ENCODE measurements around the gene DECR2.
A peak's percentile ranks its signal among the peaks of the same experiment; 100 is the strongest.
"Not testable (repeated sequence)": the region's sequence is repeated elsewhere in the genome, so short reads cannot be mapped to it uniquely, and the experiment has no call there.

DECR2 gene

DNA sequence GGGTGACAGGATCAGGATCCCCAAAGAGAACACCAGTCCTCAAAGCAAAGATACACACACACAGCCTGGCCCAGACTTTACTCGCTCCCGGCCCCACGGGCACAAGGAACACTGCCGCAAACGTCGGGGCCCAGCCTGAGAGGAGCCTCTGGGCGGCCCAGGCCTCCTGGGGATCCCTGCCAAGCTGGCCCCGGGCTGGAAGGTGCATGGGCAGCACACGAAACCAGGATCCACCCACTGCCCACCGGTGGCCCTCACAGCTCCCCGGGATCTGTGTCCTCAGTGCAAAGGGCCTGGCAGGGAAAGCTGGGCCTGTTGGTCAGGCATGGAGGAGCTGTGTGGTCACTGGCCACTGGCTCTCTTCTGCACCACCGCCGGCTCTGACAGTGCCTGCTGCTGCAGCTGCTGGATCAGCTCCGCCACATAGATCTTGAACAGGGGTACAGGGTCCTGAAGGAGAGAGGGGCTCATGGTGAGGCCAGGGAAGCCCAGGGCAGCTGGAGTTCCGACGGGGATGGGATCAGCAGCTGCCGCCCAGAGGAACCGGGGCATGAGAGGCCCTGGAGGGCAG lies 34.3 kb upstream of the DECR2 start:
- no peak for DNase-seq

DNA sequence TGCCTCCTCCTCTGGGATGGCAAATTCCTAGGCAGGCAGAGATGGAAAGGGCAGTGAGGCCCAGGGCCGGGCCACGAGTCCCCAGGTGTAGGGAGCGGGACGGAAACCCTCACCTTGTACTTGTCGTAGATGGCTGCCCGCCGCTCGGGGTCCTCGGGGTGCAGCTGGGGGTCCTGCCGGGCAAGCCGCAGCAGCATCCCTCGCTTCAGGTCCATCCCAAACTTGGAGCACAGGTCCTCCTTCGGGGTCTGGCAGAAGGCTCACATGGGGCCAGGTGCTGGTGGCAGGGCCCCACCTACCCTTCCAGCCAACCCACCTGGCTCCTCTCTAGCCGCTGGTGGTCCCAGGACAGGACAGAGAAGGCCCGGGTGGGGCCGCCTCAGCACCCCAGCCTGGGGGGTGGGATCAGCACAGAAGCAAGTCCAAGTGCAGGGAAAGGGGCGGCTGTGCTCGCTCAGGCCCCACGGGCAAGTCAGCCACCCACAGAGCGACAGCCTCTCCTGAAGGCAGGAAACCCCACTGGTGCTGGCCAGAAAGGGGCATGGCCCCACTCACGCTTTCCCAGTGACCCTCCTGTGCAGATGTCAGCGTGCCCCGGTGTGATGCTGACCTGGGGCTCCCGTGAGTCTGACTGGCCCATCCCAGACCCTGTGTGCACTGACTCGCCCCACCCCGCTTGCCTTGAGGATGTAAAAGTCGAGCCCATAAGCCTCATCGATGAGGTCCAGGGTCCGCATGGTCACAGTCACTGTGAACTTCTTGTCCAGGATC lies 33.1 kb upstream of the DECR2 start:
- no peak for DNase-seq

DNA sequence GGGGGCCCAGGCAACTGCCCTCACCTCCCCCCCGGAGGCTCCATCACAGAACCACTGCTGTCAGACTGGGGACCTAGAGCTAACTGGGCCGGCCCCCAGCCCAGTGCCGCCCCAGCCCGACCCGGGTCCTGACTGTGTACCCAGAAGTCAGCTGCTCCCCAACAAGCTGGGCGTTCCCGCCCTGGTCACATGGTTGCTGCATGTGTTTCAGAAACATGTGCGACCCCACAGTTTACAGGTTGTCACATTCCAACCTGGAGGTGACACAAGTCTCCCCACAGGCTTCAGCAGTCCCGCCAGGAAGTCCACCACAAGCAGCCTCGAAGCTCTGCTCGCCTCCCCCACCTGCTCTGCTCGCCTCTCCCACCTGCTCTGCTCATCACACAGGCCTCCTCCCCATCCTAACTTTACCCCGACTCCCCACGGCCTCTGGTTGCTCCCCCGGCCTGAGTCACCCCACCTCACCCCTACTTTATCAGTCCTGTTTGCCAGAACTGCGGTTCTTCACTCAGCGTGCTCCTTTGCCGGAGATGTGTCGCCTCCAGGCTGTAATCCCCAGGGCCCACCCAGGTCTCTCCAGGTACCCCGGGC lies 32.3 kb upstream of the DECR2 start:
- DNase-seq, result no peak

DNA sequence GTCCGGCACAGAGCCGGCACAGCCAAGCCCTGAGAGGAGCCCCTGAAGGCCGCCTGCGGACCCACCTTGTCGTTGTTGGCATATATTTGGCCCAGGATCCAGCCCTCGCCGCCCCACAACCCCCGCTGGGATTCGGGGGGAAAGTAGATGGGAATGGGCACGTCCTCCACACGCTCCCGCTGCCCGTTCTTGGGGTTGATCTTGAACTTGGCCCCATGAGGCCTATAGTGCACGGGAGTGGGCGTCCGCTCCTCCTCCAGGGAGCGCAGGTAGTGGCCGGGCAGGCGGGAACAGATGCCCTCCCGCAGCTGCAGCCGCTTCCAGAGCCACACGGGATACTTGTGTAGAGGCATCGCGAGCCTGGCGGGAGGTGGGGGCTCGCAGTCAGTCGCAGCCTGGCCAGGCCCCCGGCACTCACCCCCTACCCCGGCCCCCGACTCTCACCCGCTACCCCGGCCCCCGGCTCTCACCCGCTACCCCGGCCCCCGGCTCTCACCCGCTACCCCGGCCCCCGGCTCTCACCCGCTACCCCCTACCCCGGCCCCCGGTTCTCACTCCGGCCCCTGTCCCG lies 31.7 kb upstream of the DECR2 start:
- peak in 1 of 2 experiments; percentile 22 for DNase-seq

DNA sequence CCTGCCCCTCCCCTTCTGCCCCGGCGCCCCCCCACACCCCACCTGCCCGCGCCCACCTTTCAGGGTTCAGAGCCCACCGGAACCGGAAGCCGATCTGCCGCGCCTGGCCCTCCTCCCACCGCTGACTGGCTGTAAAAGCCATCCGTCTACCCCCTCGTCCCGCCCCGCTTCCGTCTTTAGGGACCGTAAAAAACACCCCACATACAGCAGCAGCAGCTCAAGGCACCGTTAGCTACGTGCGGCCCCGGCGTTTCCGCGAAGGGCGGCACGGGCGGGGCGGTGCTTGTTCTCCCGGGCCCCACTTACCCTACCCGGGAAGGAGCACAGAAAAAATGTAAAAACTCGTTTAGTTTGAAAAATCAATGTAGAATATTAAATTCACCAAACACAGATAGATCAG lies 31.2 kb upstream of the DECR2 start, which contains the start of gene MRPL28:
Gene MRPL28 (minus strand): TSS at position 96 of the 400 bp plus-strand sequence. CDS start 320 bp downstream, outside the sequence.
- peak; percentile 67 to 94 for DNase-seq

DNA sequence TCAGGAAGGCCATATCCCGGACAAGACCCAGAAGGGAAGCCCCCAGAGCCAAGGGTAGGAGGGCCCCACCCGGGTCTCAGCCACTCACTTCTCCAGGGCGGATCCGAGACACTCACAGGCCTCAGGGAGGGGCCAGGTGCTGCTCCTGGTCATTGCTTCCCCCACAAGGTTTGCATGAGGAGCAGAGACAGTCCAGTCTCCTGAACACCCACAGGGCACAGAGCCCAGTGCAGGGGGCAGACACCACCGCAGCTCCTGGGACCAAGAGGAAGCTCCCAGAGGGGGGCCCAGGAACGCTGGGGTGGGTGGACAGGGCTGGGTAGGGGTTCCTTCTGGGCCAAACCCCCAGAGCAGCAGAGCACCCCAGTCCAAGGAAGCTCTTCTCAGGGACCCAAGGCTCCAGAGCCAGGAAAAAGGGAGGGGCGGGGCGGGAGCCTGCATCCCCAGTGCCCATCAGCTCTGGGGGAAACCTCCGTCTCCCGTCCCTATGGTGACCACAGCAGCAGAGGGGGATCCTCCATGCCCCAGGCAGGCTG lies 30.6 kb upstream of the DECR2 start:
- DNase-seq, result no peak

DNA sequence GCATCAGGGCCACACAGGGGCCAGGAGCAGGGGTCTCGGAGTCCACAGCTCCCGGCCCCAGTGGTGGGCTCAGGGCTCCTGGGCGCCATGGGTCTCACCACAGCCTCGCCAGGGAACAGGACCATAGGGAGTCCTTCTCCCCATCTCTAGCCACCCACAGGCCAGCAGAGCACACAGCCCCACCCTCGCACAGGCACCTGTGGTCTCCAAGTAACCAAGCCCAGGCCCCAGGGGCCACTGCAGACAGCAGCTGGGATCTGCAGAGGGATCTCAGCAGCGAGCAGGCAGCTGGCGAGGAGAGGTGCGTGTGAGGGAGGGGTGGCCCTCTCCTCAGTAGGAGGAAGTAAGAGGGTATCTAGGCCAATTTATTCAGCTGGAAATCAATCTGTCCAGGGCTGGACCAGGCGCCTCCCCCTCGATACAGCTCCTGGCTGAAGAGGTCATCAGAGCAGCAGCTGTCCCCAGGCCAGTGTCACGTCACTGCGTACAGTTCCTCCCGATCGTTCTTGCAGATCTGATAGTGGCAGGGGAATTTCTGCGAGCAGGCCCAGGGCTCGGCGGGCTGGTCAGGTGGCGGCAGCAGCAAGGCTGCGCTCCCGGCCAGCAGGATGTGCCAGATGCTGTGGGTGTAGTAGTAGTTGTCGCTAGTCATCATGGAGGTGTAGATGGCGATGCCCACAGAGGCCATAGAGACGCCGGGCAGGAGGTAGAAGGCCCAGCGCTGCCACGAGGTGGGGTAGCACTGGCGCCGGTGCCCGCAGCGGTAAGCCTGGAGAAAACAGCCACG lies 30.0 kb upstream of the DECR2 start:
- peak in 1 of 2 experiments; percentile 23 for DNase-seq

DNA sequence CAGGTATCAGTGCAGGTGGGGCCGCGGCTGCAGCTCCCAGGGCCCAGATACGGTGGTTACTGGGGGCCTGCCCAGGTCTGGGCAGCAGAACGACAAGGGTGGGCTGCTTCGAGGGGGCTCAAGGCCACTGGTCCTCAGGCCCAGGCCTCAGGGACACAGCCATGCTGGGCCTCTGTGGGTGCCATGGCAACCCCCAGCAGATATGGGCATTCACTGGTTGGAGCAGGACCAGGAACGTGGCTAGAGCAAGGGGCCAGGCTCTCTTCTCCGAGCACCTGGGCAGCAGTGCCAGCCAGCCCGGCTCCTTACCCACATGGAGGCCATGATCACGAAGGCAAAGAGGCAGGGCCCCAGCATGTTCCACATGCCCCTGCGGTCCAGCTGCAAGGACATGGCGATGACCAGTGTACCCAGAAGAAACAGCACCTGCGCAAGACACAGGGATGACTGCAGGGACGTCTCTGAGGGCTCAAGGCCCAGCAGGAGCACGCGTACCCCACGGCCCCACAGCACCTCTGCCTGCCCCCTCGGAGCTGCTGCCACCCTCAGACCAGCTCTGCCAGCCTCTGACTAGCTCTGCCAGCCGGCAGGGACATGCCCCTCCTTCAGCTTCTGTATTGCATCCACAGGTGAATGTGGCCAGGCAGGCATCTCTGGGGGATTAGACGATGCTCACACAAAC lies 29.2 kb upstream of the DECR2 start:
- DNase-seq, result no peak

DNA sequence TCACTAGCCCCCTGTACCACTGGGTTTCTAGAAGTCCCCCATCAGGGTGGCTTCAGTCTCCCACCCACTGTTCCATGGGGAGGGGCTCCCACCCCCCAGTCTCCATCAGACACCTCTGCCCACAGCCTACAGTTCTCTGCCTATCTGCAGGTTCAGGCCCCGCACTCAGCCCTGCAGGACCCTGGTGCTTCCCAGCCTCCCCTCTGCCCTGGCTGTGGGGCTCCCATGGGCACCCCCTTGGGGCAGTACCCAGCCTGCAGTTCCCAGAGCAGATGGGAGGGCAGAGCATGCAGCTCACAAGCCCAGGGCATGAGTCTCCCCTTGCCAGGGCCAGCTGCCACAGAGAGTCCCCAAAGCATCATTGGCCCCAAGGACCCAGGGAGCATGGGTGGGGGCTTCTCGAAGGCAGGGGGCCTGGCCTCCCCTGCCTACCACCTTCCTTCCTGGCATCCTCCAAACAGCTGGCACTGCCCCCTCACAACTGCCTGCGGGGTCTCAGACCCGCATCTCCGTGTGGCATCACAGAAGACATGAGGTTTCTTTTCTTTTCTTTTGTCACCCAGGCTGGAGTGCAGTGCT lies 28.6 kb upstream of the DECR2 start:
- no peak for DNase-seq

DNA sequence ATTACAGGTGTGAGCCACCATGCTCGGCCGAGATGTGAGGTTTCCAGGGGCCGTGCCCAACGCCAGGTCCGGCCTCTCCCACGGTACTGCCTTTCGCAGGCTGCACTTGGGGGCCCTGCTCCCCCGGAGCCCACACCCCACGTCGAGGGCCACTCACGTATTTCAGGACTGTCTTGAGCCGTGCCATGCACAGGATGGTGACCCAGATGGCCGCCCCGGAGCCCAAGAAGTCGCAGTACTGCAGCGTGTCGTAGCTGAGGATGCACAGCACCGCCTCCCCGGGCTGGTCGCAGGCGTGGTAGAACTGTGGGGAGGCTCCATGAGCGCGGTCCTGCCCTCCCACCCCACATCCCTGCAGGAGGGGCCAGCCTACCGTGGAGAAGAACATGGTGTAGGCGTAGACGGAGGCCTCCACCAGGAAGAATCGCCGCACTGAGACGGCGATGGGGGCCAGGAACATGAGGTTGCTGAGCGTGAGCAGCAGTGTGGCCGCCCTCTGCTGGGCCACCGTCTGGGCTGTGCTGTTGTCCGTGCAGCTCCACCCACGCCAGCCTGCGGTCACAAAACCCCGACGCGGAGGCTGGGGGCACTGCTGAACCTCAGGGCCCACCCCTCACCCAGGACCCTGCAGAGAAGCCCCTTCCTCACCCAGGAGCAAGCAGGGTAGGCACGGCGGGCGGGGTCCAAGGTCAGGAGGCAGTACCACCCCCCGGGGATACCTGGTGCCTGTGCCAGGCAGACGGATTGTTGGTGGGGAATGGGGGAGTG lies 27.7 kb upstream of the DECR2 start:
- no peak for DNase-seq

DNA sequence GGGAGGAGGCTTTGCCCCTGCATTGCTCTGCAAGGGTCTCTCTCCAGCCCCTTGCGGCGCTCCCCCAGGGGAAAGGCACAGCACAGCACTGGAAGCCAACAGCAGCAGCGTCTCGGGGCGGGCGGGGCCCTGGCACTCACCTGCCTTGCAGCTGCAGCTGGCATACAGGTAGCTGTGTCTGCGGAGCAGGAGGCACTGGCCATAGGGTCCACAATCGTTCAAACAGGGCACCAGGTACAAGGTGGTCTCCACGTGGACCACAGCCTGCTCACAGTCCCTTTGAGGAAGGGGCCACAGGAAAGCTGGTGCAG lies 27.1 kb upstream of the DECR2 start:
- DNase-seq, result no peak

DNA sequence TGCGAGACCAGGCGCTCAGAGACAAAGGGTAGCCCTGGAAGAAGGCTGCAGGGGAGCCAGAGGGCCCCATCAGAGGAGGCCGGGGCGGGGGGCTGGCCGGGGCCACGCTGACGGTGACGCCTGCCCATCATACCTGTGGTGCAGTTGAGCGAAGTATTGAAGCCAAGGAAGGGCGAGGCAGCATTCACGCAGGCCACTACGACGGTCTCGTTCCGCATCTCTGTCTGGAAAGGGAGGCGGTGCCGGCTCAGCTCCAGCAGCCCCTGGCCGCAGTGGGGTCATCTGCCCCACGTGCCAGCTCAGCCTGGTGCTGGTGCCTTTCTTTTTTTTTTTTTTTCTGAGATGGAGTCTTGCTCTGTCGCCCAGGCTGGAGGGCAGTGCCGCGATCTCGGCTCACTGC lies 26.5 kb upstream of the DECR2 start:
- no peak for DNase-seq

DNA sequence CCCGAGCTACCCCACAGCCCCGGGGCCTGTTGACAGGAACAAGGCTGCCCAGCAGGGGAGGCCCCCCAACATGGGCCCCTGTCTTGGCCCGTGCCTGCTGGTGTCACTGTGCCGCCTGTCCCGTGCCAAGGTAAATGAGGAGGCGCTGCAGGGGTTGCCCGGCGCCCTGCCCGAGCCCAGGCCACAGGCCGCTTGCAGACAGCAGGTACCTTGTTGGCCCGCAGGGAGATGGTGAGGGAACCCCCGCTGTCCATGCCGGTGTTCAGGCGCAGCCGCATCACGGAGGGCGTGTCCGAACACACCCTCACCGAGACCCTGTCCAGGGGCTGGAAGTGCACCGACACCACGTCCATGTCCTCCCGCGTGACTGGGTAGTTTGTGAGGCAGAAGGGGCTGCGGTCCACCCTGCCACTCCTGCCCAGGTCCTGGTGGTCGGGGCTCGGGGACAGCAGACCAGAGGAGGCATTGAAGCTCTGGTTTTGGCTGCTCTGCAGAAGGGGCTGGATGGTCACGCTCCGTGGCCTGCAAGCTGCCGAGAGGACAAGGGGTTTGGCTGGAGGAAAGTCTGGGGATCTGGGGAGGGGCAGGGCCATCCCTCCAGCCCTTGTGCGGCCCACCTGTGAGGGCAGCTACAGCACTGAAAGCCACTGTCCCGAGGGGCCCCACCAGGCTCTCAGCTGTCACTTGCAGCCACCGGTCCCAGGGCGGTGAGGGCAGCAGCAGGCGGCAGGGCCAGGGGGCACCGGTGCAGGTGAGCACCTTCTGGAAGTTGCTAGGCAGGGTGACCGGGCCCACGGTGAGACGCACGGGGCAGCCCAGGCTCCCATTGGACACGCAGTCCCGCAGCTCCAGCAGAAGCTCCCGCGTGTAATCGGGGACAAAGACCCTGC lies 25.5 kb upstream of the DECR2 start:
- no peak for DNase-seq

DNA sequence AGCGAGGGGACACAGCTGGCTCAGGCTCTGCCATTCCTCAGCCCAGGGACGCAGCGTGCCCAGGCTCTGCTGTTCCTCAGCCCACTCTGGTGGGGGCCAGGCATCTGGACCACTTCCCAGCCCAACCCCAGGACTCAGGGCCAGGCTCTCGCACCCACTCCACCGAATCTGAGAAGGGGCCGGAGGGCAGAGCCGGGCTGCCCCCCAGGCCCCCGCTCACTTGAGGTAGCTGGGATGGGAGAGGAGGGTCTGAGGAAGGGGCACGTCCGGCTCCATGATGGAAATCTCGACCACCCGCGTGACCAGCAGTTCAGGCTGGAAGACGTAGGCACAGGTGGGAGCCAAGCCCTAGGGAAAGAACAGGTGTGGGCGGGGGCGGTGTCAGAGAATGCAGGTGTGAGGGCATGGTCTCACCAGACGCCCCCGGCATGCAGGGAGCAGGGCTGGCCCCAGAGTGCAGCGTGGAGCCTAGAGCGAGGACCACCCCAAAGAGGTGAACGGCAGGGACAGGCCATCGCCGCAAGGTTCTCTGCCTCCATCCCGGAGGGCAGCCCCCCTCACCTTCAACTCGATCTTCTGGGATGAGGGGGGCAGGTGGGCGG lies 24.8 kb upstream of the DECR2 start:
- no peak for DNase-seq

DNA sequence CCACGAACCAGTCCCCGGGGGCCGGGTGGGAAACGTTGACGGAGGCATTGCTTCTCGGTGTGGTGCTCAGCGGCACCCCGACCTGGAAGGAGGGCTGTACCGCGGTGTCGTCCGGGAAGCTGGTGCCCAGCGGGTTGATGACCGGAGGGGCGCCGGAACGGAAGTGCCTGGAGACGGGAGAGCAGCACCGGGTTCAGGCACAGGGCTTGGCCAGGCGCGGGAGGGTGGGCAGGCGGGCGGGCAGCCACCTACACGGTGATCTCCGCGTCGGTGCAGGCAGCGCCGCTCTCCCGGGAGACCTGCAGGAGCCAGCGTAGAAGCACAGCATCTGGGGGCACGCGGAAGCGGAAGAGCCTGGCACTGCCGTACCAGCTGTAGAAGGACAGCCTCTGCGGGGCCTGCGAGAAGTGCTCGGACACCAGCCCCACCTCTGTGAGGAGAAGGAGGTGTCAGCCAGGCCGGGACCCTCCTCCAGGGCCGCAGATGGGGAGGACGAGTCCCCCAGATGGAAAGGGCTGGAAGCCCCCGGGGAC lies 24.2 kb upstream of the DECR2 start:
- no peak for DNase-seq

DNA sequence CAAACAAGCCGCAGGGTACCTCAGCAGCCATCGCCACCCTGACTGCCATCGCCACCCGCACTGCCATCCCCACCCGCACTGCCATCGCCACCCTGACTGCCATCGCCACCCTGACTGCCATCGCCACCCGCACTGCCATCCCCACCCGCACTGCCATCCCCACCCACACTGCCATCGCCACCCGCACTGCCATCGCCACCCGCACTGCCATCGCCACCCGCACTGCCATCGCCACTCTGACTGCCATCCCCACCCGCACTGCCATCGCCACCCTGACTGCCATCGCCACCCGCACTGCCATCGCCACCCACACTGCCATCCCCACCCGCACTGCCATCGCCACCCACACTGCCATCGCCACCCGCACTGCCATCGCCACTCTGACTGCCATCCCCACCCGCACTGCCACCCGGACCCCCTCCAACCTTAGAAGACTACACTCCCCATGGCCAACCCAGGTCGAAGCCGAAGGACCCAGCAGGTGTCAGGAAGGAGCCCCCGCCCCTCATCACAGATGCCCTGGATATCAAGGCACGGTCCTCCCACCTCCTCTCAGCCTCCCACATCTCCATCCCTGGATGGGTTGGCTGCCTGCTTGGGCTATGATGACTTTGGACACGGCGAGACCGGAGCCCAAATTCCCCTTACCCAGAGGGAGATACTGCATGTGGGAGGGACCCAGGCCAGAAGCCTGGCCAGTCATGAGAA lies 23.4 kb upstream of the DECR2 start:
- DNase-seq, result not testable (repeated sequence)

DNA sequence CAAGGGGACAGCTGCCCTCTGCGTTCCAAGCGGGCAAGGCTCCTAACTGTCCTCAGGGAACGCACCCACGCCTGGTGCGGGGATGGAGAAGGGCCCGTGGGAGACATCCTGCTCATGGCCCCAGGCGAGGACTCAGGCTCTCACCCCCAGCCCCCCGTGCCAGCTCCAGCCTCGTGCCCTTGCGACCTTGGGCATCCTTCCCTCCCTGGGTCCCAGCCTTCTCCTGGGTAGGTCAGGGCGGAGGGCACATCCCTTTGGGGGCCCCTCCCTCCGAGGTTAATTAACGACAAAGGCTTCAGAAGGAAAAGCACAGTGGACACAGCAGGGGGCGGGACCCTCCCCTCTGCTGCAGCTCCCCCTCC lies 22.9 kb upstream of the DECR2 start:
- DNase-seq, result no peak

DNA sequence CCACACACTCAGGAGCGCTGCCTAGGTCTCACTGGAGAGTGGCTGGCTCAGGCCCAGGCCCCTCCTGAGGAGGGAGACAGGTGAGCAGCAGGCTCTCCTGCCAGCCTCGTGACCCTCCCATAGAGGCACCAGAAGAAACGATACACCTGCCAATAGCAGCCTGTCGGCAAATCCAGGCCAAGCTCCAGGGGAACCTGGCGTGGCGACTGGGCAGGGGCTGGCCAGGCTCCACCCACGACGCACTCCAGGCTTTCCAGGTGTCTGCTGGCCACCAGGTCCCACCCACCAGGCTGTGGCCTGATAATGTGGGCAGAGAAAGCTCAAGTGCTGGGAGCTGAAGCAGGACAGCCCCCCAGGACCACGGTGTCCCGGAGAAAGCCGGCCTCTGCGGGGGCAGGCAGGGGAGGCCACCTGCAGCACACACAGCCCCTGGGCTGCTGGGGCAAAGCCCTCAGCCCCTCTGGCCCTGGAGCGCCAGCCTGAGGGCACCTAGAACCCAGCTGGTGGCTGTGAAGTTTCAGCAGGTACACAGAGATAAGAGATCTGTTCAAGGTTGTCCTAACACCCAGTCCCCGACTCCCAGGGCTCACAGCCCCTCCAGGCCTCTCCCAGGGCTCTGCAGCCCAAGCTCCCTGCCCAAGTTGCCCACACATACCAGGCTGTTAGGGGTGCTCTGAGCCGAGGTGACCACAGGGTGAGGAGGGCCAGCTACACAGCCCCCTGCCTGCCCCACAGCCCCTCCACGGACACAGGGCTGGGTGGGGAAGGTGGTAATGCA lies 22.3 kb upstream of the DECR2 start:
- peak; percentile 77 to 92 for DNase-seq

All from NCI-H526 (cell line).